BJ (cell line): ENCODE data around the gene RAB1A. TPM values are rescaled to one million over a fixed set of nuclear protein-coding genes. Genes with fewer than 3 reads are reported as not detected.

Source experiments
- CTCF ChIA-PET: fragments of 350-600 bp; formaldehyde crosslinking; extraction: SDS; loops from one replicate; lab custom pipeline; 2021; ENCODE audit warnings: antibody characterized with exemption, inconsistent platforms; lab: Yijun Ruan, JAX
- POLR2A ChIA-PET: fragments of 300-600 bp; sonication (Branson Sonifier 250); formaldehyde crosslinking; extraction: SDS; loops from one replicate; lab custom pipeline; 2021; ENCODE audit warnings: antibody characterized with exemption; lab: Charles Lee
- DNase-seq: peaks from one replicate; pipeline ENCODE4 v3.0.0-alpha.2; 2011; ENCODE audit warnings: low read depth
- H3K27me3 ChIP-seq: 2 replicates; pipeline ENCODE4 v1.6.0; 2011; ENCODE audit warnings: low read length; ENCODE audit not compliant: control insufficient read depth, insufficient read depth
- H3K36me3 ChIP-seq: 2 replicates; pipeline ENCODE4 v1.5.1; 2011; ENCODE audit warnings: low read length; ENCODE audit not compliant: control insufficient read depth, insufficient read depth
- H3K4me3 ChIP-seq: 2 replicates; pipeline ENCODE4 v1.5.1; 2011; ENCODE audit warnings: low read depth, mild to moderate bottlenecking, control low read depth, low read length
- polyA plus RNA-seq: library from polyadenylated mRNA; depleted of rRNA; stranded (reverse); fragments of >200 nt; gene quantifications from 2 replicates; pipeline ENCODE4 v1.2.3, GENCODE V29; 2011
- TF ChIP-seq, protein P1 (sequence below): IDR thresholded peaks from 2 replicates; pipeline ENCODE4 v1.5.1; 2011; ENCODE audit warnings: low read depth, mild to moderate bottlenecking, control low read depth, inconsistent platforms, low read length, moderate library complexity; ENCODE audit not compliant: insufficient read depth

Gene RAB1A
- polyA plus RNA-seq, 1 experiment, result 90.6 TPM

DNA sequence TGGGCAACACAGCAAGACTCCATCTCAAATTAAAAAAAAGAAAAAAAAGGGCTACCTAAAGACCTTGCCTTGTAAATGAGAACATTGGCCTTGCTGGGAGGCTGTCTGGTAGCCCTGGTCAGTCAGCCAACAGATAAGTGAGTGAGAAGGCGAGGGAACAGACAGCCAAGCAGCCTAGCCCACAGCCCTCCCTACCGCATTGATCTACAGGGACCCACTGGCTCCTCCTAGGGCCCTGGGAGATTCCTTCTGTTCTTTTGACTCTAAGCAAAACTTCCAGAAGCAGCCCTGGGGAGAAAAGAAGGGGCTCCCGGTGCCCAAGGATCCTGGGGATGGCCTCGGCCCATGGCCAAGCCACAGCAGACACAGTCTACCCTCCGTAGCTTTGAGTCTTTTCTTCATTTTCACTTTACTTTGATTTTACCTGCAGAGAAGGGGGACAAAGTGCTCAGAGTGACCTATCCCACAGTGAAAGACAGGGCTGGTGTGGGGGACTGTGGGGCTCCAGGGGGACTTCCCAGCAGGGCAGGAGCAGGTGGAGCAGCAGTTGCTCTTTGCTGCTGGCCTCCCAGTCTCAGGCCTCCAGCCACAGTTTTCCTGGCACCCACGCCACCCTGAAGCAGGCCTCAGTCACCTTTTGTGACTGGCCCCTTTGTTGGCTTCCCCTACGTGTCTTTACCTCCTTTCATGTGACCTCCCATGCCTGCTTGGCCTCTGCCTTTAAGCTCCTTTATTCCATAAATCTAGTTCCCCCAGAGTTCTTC, 68.6 kb downstream of the RAB1A start:
- DNase-seq, result no peak
- POLR2A ChIA-PET, result no interaction called here
- TF ChIP-seq, protein P1, sequence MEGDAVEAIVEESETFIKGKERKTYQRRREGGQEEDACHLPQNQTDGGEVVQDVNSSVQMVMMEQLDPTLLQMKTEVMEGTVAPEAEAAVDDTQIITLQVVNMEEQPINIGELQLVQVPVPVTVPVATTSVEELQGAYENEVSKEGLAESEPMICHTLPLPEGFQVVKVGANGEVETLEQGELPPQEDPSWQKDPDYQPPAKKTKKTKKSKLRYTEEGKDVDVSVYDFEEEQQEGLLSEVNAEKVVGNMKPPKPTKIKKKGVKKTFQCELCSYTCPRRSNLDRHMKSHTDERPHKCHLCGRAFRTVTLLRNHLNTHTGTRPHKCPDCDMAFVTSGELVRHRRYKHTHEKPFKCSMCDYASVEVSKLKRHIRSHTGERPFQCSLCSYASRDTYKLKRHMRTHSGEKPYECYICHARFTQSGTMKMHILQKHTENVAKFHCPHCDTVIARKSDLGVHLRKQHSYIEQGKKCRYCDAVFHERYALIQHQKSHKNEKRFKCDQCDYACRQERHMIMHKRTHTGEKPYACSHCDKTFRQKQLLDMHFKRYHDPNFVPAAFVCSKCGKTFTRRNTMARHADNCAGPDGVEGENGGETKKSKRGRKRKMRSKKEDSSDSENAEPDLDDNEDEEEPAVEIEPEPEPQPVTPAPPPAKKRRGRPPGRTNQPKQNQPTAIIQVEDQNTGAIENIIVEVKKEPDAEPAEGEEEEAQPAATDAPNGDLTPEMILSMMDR, result no peak
- CTCF ChIA-PET, result no interaction called here
- Histone ChIP-seq H3K4me3 (no peak overlapping the region), H3K27me3 (no peaks in the 10 kb centered on the region), H3K36me3 (no peaks in the 10 kb centered on the region)

DNA sequence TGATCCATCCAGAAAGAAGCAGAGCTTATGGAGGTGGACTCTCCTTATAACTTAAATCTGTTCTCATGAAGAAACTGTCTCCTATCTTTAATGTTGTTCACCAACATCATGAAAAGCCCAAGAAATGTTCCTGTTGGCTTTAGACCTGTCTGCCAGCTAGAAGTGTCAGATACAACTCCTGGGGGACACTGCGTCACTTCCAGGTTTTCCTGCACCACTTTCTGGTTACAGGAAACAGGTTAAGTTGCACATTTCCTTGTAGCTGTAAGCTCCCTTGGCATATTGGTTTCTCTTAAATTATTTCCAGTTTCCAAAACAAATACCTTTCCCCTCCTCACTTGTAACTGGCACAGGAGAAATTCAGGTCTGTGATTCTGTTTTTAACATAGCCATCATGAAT, 70.8 kb downstream of the RAB1A start:
- CTCF ChIA-PET, result interaction anchor here (1.3 to 1.6 kb wide), 3 partner anchors 110 to 144 kb away, joined by 3 to 5 read pairs (median 3); no protein-coding TSS in a partner anchor
- DNase-seq, result no peak
- Histone ChIP-seq H3K4me3 (no peak overlapping the region), H3K27me3 (no peaks in the 10 kb centered on the region), H3K36me3 (no peaks in the 10 kb centered on the region)
- POLR2A ChIA-PET, result no interaction called here
- TF ChIP-seq, protein P1, result no peak

DNA sequence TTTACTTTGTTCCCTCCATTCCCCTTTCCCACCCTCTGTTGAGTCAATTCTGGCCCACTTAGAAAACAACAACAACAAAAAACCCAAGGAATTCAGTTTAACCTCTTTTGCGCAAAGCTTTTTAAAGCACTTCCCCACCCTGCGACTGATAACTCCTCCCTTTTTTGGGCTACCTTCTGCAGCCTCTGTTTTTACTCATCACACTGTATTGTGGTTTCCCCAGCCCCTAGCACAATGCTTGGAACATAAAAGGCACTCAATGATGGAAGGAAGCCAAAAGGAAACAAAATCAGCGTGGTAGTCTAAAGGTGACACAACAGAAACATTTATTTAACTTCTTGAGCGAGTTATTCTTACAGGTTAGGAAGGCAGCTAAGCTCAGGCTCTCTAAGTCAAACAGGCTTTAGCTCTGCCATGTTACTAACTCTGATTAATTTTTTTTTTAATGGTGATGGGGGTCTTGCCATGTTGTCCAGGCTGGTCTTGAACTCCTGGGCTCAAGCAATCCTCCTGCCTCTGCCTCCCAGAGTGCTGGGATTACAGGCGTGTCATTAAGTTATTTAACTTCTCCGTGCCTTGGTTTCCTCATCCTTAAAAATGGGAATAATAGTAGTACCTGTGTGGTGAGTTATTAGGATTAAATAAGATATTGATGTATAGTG, 72.4 kb downstream of the RAB1A start:
- POLR2A ChIA-PET, result no interaction called here
- CTCF ChIA-PET, result interaction anchor here (0.6 to 1.1 kb wide), 4 partner anchors 10 to 140 kb away, joined by 3 read pairs; no protein-coding TSS in a partner anchor
- no peaks in the 10 kb centered on the region for H3K27me3 ChIP-seq
- TF ChIP-seq, protein P1, result no peak
- H3K4me3 ChIP-seq, result peak overlapping the region; percentile 52
- no peaks in the 10 kb centered on the region for H3K36me3 ChIP-seq
- DNase-seq, result no peak

DNA sequence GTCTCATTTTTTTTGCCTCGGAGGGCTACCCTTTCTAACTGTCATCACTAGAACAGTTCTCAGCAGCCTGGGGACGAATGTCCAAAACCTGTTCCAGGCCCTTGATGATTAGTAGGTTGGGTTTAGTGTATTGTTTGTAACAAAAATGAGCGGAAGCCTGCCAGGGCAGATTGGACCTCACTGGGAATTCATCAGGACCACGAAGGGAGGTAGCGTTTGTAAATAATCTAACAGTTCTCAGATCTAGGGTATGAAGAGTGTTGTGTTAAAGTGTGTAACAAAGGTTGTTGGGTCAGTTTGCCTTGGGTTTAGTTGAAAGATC, 72.9 kb downstream of the RAB1A start:
- Histone ChIP-seq H3K4me3 (peak overlapping the region; percentile 52), H3K36me3 (no peaks in the 10 kb centered on the region), H3K27me3 (no peaks in the 10 kb centered on the region)
- ChIA-PET CTCF (interaction anchor here (0.6 to 2.7 kb wide), 4 partner anchors 14 to 139 kb away, joined by 3 to 10 read pairs (median 4); no protein-coding TSS in a partner anchor), POLR2A (no interaction called here)
- TF ChIP-seq, protein P1, result no peak
- no peak for DNase-seq
